Neuronal stem cell (in vitro differentiated cells): Measurements from ENCODE around the gene MET.

ENCODE experiments used
- DNase-seq: peaks from one replicate; pipeline ENCODE4 v3.0.0-alpha.2; 2013; ENCODE audit warnings: low spot score
- H2AFZ ChIP-seq: one replicate; pipeline ENCODE4 v1.6.1; 2013; ENCODE audit warnings: mild to moderate bottlenecking, low read length, inconsistent platforms
- H2AK5ac ChIP-seq: 2 replicates; pipeline ENCODE4 v1.6.1; 2013; ENCODE audit warnings: low read depth, mild to moderate bottlenecking, inconsistent platforms, low read length, moderate library complexity, mixed read lengths
- H2BK120ac ChIP-seq: 2 replicates; pipeline ENCODE4 v1.6.1; 2013; ENCODE audit warnings: low read depth, mild to moderate bottlenecking, inconsistent platforms, low read length, moderate library complexity, mixed read lengths
- H2BK12ac ChIP-seq: one replicate; pipeline ENCODE4 v1.6.1; 2013; ENCODE audit warnings: low read length, inconsistent platforms
- H2BK15ac ChIP-seq: 2 replicates; pipeline ENCODE4 v1.6.1; 2013; ENCODE audit warnings: mild to moderate bottlenecking, low read length, inconsistent platforms, mixed read lengths
- H2BK5ac ChIP-seq: one replicate; pipeline ENCODE4 v1.6.1; 2013; ENCODE audit warnings: inconsistent platforms, mild to moderate bottlenecking, low read length, moderate library complexity
- H3K14ac ChIP-seq: one replicate; pipeline ENCODE4 v1.6.1; 2013; ENCODE audit warnings: low read length, inconsistent platforms
- H3K18ac ChIP-seq: 2 replicates; pipeline ENCODE4 v1.6.1; 2013; ENCODE audit warnings: low read length, inconsistent platforms
- H3K23ac ChIP-seq: 2 replicates; pipeline ENCODE4 v1.6.1; 2013; ENCODE audit warnings: low read depth, mild to moderate bottlenecking, mixed read lengths, low read length, inconsistent platforms; ENCODE audit not compliant: poor library complexity
- H3K27ac ChIP-seq: replicated peaks from 3 replicates; pipeline ENCODE4 v1.5.1; 2013; ENCODE audit warnings: low read length, inconsistent platforms
- H3K27me3 ChIP-seq, 3 experiments: 2 replicates each; pipeline ENCODE4 v1.6.1; 2013; ENCODE audit warnings: low read length in 3 of 3, mild to moderate bottlenecking in 2 of 3, inconsistent platforms in 1 of 3, low read depth in 1 of 3, mixed read lengths in 1 of 3, moderate library complexity in 1 of 3; ENCODE audit not compliant: control insufficient read depth in 3 of 3, insufficient read depth in 3 of 3
- H3K36me3 ChIP-seq, 2 donors: replicated peaks in 1 of 2; 2 replicates each; pipeline ENCODE4 v1.6.1; 2013; ENCODE audit warnings: low read length in 2 of 2; ENCODE audit not compliant: control insufficient read depth in 2 of 2, insufficient read depth in 2 of 2
- H3K4ac ChIP-seq: 2 replicates; pipeline ENCODE4 v1.6.1; 2013; ENCODE audit warnings: inconsistent platforms, mild to moderate bottlenecking, low read length, moderate library complexity
- H3K4me1 ChIP-seq, 2 donors: 1 replicate in 1 of 2; 2 replicates in 1 of 2; pipeline ENCODE4 v1.6.1; 2013; ENCODE audit warnings: low read length in 2 of 2, low read depth in 1 of 2; ENCODE audit not compliant: control insufficient read depth in 2 of 2, insufficient read depth in 1 of 2
- H3K4me2 ChIP-seq: one replicate; pipeline ENCODE4 v1.6.1; 2013; ENCODE audit warnings: mild to moderate bottlenecking, low read length, inconsistent platforms; ENCODE audit not compliant: insufficient read depth, poor library complexity, severe bottlenecking
- H3K4me3 ChIP-seq, 2 donors: 2 replicates each; pipeline ENCODE4 v1.5.1; 2013; ENCODE audit warnings: low read length in 2 of 2, mild to moderate bottlenecking in 2 of 2, inconsistent platforms in 1 of 2, moderate library complexity in 1 of 2
- H3K79me1 ChIP-seq: one replicate; pipeline ENCODE4 v1.6.1; 2013; ENCODE audit warnings: low read depth, mild to moderate bottlenecking, inconsistent platforms, low read length, moderate library complexity
- H3K9ac ChIP-seq: one replicate; pipeline ENCODE4 v1.6.1; 2013; ENCODE audit warnings: mild to moderate bottlenecking, low read depth, low read length, inconsistent platforms; ENCODE audit not compliant: poor library complexity
- H3K9me3 ChIP-seq, 2 donors: replicated peaks in 1 of 2; 2 replicates each; pipeline versions ENCODE3 to v1.6.1; 2013; ENCODE audit warnings: low read length in 2 of 2, mild to moderate bottlenecking in 2 of 2, inconsistent platforms in 1 of 2, low read depth in 1 of 2, mixed read lengths in 1 of 2, moderate library complexity in 1 of 2; ENCODE audit not compliant: control insufficient read depth in 2 of 2, insufficient read depth in 1 of 2
- H4K8ac ChIP-seq: one replicate; pipeline ENCODE4 v1.6.1; 2013; ENCODE audit warnings: low read depth, mild to moderate bottlenecking, inconsistent platforms, low read length, moderate library complexity
- H4K91ac ChIP-seq: one replicate; pipeline ENCODE4 v1.6.1; 2013; ENCODE audit warnings: low read length, low read depth, mild to moderate bottlenecking, inconsistent platforms; ENCODE audit not compliant: poor library complexity
- WGBS, 2 donors: extraction: QIAGEN DNeasy Blood & Tissue Kit; methylation state at CpG; one replicate each; pipeline ENCODE4 v1.1.7; 2013; ENCODE audit warnings: missing lambda C conversion rate in 2 of 2, mixed read lengths in 1 of 2; ENCODE audit not compliant: insufficient read length in 2 of 2, insufficient replicate concordance in 1 of 2; ENCODE audit errors: extremely low coverage in 2 of 2; 5-methylcytosine and 5-hydroxymethylcytosine counted together

MET gene

GRCh38 chr7:116724560-116725231, 52.7 kb downstream of the MET start:
- H3K27ac ChIP-seq, result no peak overlapping the region
- H2BK120ac ChIP-seq, result no peak overlapping the region
- DNase-seq, result no peak
- H4K91ac ChIP-seq, result no peak overlapping the region
- no peak overlapping the region for H2BK15ac ChIP-seq
- H3K14ac ChIP-seq, result no peak overlapping the region
- H2AFZ ChIP-seq, result no peak overlapping the region
- H3K9ac ChIP-seq, result no peak overlapping the region
- no peak overlapping the region for H3K4me3 ChIP-seq
- H2BK5ac ChIP-seq, result no peak overlapping the region
- no peak overlapping the region for H2BK12ac ChIP-seq
- H2AK5ac ChIP-seq, result no peak overlapping the region
- H4K8ac ChIP-seq, result no peak overlapping the region
- no peak overlapping the region for H3K18ac ChIP-seq
- H3K4me1 ChIP-seq, result no peaks in the 10 kb centered on the region
- no peaks in the 10 kb centered on the region for H3K79me1 ChIP-seq
- H3K9me3 ChIP-seq, result no peaks in the 10 kb centered on the region
- H3K4me2 ChIP-seq, result no peak overlapping the region
- no peaks in the 10 kb centered on the region for H3K36me3 ChIP-seq
- H3K4ac ChIP-seq, result no peak overlapping the region
- H3K27me3 ChIP-seq, result peaks cover 0 to 15% (median 0%) of the 10 kb centered on the region in 3 experiments
- WGBS, 2 donors, result no CpG with 5 or more reads among the region's 5 CpGs
- H3K23ac ChIP-seq, result no peak overlapping the region

- no peak overlapping the region for H2AK5ac ChIP-seq
- H2BK5ac ChIP-seq, result no peak overlapping the region
- H4K91ac ChIP-seq, result no peak overlapping the region
- no CpG with 5 or more reads among the region's 3 CpGs for WGBS, 2 donors
- H2BK15ac ChIP-seq, result no peak overlapping the region
- no peak overlapping the region for H3K27ac ChIP-seq
- H3K4ac ChIP-seq, result no peak overlapping the region
- H3K14ac ChIP-seq, result no peak overlapping the region
- no peak for DNase-seq
- H3K9me3 ChIP-seq, result no peaks in the 10 kb centered on the region
- H3K27me3 ChIP-seq, result peaks cover 0 to 15% (median 0%) of the 10 kb centered on the region in 3 experiments
- no peak overlapping the region for H2AFZ ChIP-seq
- no peak overlapping the region for H2BK12ac ChIP-seq
- H3K9ac ChIP-seq, result no peak overlapping the region
- H3K18ac ChIP-seq, result no peak overlapping the region
- H3K36me3 ChIP-seq, result no peaks in the 10 kb centered on the region
- no peak overlapping the region for H3K4me3 ChIP-seq
- no peaks in the 10 kb centered on the region for H3K4me1 ChIP-seq
- no peak overlapping the region for H4K8ac ChIP-seq
- H2BK120ac ChIP-seq, result no peak overlapping the region
- no peaks in the 10 kb centered on the region for H3K79me1 ChIP-seq
- no peak overlapping the region for H3K23ac ChIP-seq
- H3K4me2 ChIP-seq, result no peak overlapping the region
These were observed 54.2 kb downstream of the MET start for GRCh38 chr7:116726149-116726548.

- Histone ChIP-seq H2AFZ (no peak overlapping the region), H3K14ac (no peak overlapping the region)
These were observed 54.9 kb downstream of the MET start for GRCh38 chr7:116726713-116727431.

GRCh38 chr7:116727432-116728009, 55.5 kb downstream of the MET start:
- Histone ChIP-seq H4K8ac (no peak overlapping the region), H3K23ac (no peak overlapping the region), H2BK120ac (no peak overlapping the region), H3K79me1 (no peaks in the 10 kb centered on the region), H3K4me2 (no peak overlapping the region), H3K4me1 (no peaks in the 10 kb centered on the region), H3K4me3 (no peak overlapping the region), H2AFZ (no peak overlapping the region), H2BK15ac (no peak overlapping the region), H3K9me3 (no peaks in the 10 kb centered on the region), H2BK5ac (no peak overlapping the region), H3K36me3 (no peaks in the 10 kb centered on the region), H3K18ac (no peak overlapping the region), H3K27ac (no peak overlapping the region), H3K9ac (no peak overlapping the region), H3K4ac (no peak overlapping the region), H2AK5ac (no peak overlapping the region), H4K91ac (no peak overlapping the region), H2BK12ac (no peak overlapping the region), H3K27me3 (peaks cover 0 to 15% (median 0%) of the 10 kb centered on the region in 3 experiments), H3K14ac (no peak overlapping the region)
- WGBS, 2 donors, result no CpG with 5 or more reads among the region's 3 CpGs
- DNase-seq, result no peak

More at GRCh38 chr7:116726713-116727431, 54.9 kb downstream of the MET start:
- Histone ChIP-seq H2BK5ac (no peak overlapping the region), H3K4ac (no peak overlapping the region), H3K36me3 (no peaks in the 10 kb centered on the region), H3K27me3 (peaks cover 0 to 15% (median 0%) of the 10 kb centered on the region in 3 experiments), H3K79me1 (no peaks in the 10 kb centered on the region), H2BK15ac (no peak overlapping the region), H3K9ac (no peak overlapping the region), H3K4me3 (no peak overlapping the region), H3K9me3 (no peaks in the 10 kb centered on the region), H3K4me2 (no peak overlapping the region), H3K23ac (no peak overlapping the region), H2AK5ac (no peak overlapping the region), H2BK12ac (no peak overlapping the region), H3K18ac (no peak overlapping the region), H4K8ac (no peak overlapping the region), H3K27ac (no peak overlapping the region), H4K91ac (no peak overlapping the region), H2BK120ac (no peak overlapping the region), H3K4me1 (no peaks in the 10 kb centered on the region)
- WGBS, 2 donors, result no CpG with 5 or more reads among the region's 4 CpGs
- no peak for DNase-seq
